Muscle layer of colon (tissue), 2 donors: ENCODE measurements around the gene TBC1D1.

ENCODE experiments used
- H3K27ac ChIP-seq: one replicate; pipeline ENCODE4 v1.7.0; 2013; ENCODE audit warnings: low read depth, mild to moderate bottlenecking, low read length, moderate library complexity
- H3K27me3 ChIP-seq, 2 donors: one replicate each; pipeline ENCODE4 v1.7.0; 2013; ENCODE audit warnings: low read length in 2 of 2, mild to moderate bottlenecking in 2 of 2; ENCODE audit not compliant: insufficient read depth in 2 of 2, control insufficient read depth in 1 of 2
- H3K36me3 ChIP-seq: one replicate; pipeline ENCODE4 v1.7.0; 2013; ENCODE audit warnings: mild to moderate bottlenecking, low read length; ENCODE audit not compliant: insufficient read depth
- H3K4me1 ChIP-seq: one replicate; pipeline ENCODE4 v1.7.0; 2013; ENCODE audit warnings: mild to moderate bottlenecking, low read length; ENCODE audit not compliant: insufficient read depth
- H3K4me3 ChIP-seq, 2 donors: one replicate each; pipeline ENCODE4 v1.7.0; 2013; ENCODE audit warnings: low read length in 2 of 2, low read depth in 1 of 2, mild to moderate bottlenecking in 1 of 2, moderate library complexity in 1 of 2
- H3K9ac ChIP-seq: one replicate; pipeline ENCODE4 v1.7.0; 2013; ENCODE audit warnings: low read length
- H3K9me3 ChIP-seq: one replicate; pipeline ENCODE4 v1.7.0; 2013; ENCODE audit warnings: mild to moderate bottlenecking, low read length
- donor health status: abdominal sarcoma.
- donor health status: Adenocarcinoma of cecum.

Gene TBC1D1

GRCh38 chr4:37985730-37986275 lies 94.9 kb downstream of the TBC1D1 start:
- no peak overlapping the region for H3K27ac ChIP-seq
- no peaks in the 10 kb centered on the region for H3K27me3 ChIP-seq
- H3K4me1 ChIP-seq: peaks cover 74% of the 10 kb centered on the region
- H3K9me3 ChIP-seq: no peaks in the 10 kb centered on the region
- no peak overlapping the region for H3K4me3 ChIP-seq
- no peaks in the 10 kb centered on the region for H3K36me3 ChIP-seq
- no peak overlapping the region for H3K9ac ChIP-seq

DNA sequence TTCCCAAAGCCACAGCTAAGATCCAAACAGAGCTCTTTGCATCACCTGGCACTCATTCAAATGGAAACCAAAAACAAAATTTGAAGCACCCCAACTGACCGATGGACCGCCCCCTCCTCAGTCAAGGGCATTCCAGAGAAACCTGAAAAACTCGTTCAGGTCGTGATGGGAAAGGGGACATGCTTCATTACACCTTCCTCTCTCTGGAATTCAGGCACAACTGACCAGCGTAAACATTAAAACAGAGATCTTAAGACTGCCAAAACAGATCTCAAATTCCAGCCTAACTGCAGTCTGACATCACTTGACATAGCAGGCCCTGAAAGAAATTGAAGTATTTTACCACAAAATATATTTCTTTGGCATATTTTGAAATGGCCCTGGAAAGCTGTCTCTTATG lies 97.8 kb downstream of the TBC1D1 start:
- Histone ChIP-seq H3K4me3 (no peak overlapping the region), H3K27me3 (no peaks in the 10 kb centered on the region), H3K36me3 (no peaks in the 10 kb centered on the region), H3K4me1 (peaks cover 63% of the 10 kb centered on the region), H3K9me3 (no peaks in the 10 kb centered on the region), H3K27ac (peak overlapping the region; percentile 48), H3K9ac (no peak overlapping the region)

DNA sequence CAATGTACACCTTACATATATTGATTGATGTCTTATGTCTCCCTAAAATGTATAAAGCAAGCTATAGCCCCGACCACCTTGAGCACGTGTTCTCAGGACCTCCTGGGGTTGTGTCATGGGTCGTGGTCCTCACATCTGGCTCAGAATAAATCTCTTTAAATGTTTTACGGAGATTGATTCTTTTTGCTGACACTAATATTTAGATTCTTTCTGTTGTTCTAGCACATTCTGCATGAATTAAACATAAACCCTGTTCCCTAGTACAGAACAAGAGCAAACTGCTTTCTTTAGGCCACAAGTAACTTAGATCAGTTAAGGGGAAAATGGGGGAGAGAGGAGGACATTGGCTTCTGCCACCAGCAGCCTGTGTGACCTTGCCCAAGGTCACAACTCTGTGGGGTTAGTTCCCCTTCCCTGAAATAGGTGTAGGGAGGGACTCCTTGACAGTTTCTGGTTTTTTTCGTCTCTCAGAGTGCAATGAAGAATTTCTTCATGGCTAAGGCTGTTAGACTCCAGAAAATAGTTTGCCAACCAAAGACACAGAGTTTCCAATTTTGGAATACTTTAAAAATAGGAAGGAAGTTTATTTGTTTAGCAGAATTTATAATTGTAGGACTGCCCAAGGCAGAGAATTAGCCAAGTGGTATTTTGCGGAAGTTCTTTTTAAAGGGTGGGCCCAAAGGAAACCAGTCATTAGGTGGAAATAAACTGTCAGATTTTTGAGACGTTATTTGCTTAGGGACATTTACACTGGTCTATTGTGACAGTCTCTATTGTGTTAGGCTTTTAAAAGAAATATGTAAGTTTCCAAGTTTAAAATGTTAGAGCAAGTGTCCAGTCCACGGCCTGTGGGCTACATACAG lies 98.7 kb downstream of the TBC1D1 start:
- H3K9me3 ChIP-seq: no peaks in the 10 kb centered on the region
- peak overlapping the region; percentile 79 for H3K27ac ChIP-seq
- no peaks in the 10 kb centered on the region for H3K27me3 ChIP-seq
- no peaks in the 10 kb centered on the region for H3K36me3 ChIP-seq
- peaks cover 67% of the 10 kb centered on the region for H3K4me1 ChIP-seq
- no peak overlapping the region for H3K4me3 ChIP-seq
- H3K9ac ChIP-seq: no peak overlapping the region

GRCh38 chr4:37990731-37991245 lies 99.9 kb downstream of the TBC1D1 start:
- Histone ChIP-seq H3K4me1 (peaks cover 70% of the 10 kb centered on the region), H3K36me3 (no peaks in the 10 kb centered on the region), H3K27ac (peak overlapping the region; percentile 79), H3K9ac (no peak overlapping the region), H3K27me3 (no peaks in the 10 kb centered on the region), H3K9me3 (no peaks in the 10 kb centered on the region), H3K4me3 (no peak overlapping the region)

- Histone ChIP-seq H3K9me3 (no peaks in the 10 kb centered on the region), H3K4me1 (peaks cover 76% of the 10 kb centered on the region), H3K36me3 (no peaks in the 10 kb centered on the region), H3K9ac (no peak overlapping the region), H3K27ac (peak overlapping the region; percentile 27), H3K27me3 (no peaks in the 10 kb centered on the region), H3K4me3 (no peak overlapping the region)
These were observed 100.9 kb downstream of the TBC1D1 start for GRCh38 chr4:37991623-37992410.

GRCh38 chr4:37993806-37994205 lies 102.9 kb downstream of the TBC1D1 start:
- Histone ChIP-seq H3K4me1 (peaks cover 76% of the 10 kb centered on the region), H3K9me3 (no peaks in the 10 kb centered on the region), H3K27ac (peak overlapping the region; percentile 43)

DNA sequence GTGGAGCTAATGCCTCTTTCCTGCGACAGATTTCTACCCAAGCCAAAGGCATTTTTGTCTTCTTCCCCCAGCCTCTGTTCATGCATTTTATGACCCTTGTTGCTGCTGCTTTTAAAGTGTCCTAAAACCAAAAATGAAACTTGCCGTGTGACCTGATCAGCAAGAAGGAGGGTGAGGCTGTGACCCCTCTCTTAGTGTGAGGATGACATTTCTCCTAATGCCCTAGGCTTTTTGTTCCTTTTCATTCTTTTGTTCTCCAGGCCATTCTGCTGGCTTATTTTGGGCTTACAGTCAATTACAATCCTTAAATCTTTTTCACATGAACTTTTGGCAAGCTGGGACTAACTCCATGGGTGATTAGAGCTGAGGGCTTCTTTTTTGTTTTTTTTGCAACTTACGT lies 103.7 kb downstream of the TBC1D1 start:
- Histone ChIP-seq H3K9me3 (no peaks in the 10 kb centered on the region), H3K4me3 (no peak overlapping the region), H3K9ac (no peak overlapping the region), H3K27ac (peak overlapping the region; percentile 64), H3K4me1 (peaks cover 77% of the 10 kb centered on the region), H3K36me3 (no peaks in the 10 kb centered on the region), H3K27me3 (no peaks in the 10 kb centered on the region)

More at GRCh38 chr4:37993806-37994205, 102.9 kb downstream of the TBC1D1 start:
- Histone ChIP-seq H3K27me3 (no peaks in the 10 kb centered on the region), H3K4me3 (no peak overlapping the region), H3K9ac (no peak overlapping the region), H3K36me3 (no peaks in the 10 kb centered on the region)

DNA sequence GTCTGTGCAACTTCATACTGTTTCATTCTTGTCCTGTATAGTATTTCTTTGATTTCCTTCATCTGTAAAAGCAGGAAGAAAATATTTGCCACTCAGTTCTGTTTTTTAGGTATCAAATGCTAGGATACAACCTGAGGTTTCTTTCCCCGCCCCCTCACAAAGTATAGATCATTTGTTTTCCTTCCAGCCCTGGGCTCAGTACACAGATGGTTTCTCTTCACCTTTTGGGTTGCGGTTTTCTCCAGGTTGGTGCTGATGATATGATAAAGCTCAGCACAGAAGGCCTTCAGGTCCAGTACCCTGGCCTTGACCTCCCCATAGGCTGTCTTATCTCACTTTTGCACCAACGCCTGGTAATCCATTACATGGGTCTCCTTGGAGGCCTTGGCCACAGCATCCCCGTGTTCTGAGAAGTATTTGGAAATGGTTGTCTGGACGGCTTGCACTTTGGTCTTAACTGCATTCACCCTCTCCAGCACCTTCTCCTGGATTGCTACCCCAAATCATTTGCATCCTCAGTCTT lies 104.5 kb downstream of the TBC1D1 start:
- Histone ChIP-seq H3K27ac (peak overlapping the region; percentile 64), H3K36me3 (no peaks in the 10 kb centered on the region), H3K4me1 (peaks cover 77% of the 10 kb centered on the region), H3K9ac (no peak overlapping the region), H3K4me3 (peak overlapping the region in 1 of 2 donors; percentile 12), H3K27me3 (no peaks in the 10 kb centered on the region), H3K9me3 (no peaks in the 10 kb centered on the region)

DNA sequence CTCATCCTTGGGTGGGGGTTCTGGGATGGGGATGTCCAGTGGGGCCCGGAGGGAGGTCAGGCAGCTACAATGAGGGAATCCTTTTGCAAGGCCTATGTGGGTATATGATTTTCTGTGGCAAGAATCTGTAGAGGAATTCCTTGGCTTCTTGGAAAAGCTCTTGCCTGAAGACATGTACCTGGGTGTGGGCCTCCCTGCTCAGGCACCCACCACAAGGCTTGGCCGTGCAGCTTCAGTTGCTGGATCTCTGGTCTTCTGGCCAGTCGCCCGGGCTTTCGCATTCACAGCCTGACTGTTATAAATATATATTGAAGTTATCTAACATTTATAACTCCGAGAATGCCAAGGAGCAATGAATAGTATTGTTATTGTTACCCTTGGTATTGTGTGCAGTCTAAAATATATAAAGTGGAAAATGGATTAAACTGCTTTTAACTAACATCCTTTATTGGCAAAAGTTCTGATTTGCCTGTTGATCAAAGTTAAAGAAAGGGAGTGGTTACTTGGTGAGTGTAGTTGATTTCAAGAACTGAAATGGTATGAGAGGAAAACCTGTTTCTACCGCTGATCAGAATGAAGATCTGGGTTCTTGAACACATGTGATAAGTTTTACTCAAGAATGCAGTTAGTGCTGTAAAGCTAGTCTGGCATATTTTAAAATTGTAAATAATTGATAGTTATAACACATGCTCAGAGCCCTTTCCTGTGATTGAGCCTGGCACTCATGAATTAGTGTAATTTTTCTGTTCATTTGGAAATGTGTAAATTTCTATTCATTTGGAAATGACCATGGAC lies 105.3 kb downstream of the TBC1D1 start:
- peak overlapping the region in 1 of 2 donors; percentile 12 for H3K4me3 ChIP-seq

DNA sequence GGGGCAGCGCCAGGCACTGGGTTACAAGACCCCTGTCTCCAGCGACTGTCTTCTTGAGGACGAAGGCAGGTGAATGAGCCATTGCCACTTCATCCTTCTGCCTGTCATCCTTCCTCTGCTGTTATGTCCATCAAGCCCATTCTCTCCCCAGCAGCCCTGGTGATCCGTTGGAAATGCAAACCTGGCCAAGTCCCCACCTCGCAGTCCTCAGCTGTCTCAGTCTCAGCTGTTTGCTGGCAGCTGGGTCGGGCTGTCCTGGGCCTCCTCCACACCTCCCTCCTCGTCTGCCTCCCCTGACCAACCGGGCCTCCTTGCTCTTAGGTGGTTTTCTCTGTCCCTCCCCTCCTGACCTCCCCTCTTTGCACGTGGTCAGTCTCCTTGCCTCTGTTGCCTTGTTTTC lies 107.3 kb downstream of the TBC1D1 start:
- Histone ChIP-seq H3K27me3 (no peaks in the 10 kb centered on the region), H3K36me3 (no peaks in the 10 kb centered on the region), H3K9ac (no peak overlapping the region), H3K27ac (peak overlapping the region; percentile 35), H3K4me1 (peaks cover 79% of the 10 kb centered on the region), H3K9me3 (no peaks in the 10 kb centered on the region), H3K4me3 (no peak overlapping the region)

More for the DNA sequence above, 105.3 kb downstream of the TBC1D1 start:
- peak overlapping the region; percentile 54 for H3K27ac ChIP-seq
- H3K4me1 ChIP-seq: peaks cover 71% of the 10 kb centered on the region
- H3K27me3 ChIP-seq: no peaks in the 10 kb centered on the region
- H3K36me3 ChIP-seq: no peaks in the 10 kb centered on the region
- no peak overlapping the region for H3K9ac ChIP-seq
- no peaks in the 10 kb centered on the region for H3K9me3 ChIP-seq
